HG03342 (cell line): ENCODE results near the gene KLHL26.

ENCODE experiments used
- ATAC-seq: cut with Tn5 transposase; IDR thresholded peaks from one replicate; pipeline ENCODE4 v1.9.1; 2021; ENCODE audit warnings: mild to moderate bottlenecking, moderate library complexity; ENCODE audit not compliant: unreplicated experiment

The KLHL26 gene

GRCh38 chr19:18712981-18713380 is 76.2 kb downstream of the KLHL26 start:
- no peak for ATAC-seq

- ATAC-seq, result no peak
Measured at GRCh38 chr19:18713550-18714117, 76.8 kb downstream of the KLHL26 start.

- no peak for ATAC-seq
Measured at GRCh38 chr19:18715416-18715815, 78.6 kb downstream of the KLHL26 start.

GRCh38 chr19:18716857-18717256 is 80.0 kb downstream of the KLHL26 start:
- ATAC-seq, result no peak

- no peak for ATAC-seq
Measured at GRCh38 chr19:18717601-18718000, 80.8 kb downstream of the KLHL26 start.

GRCh38 chr19:18718015-18718526 is 81.2 kb downstream of the KLHL26 start:
- no peak for ATAC-seq

GRCh38 chr19:18718846-18719458 is 82.1 kb downstream of the KLHL26 start:
- ATAC-seq, result no peak

- ATAC-seq, result no peak
Measured at GRCh38 chr19:18719541-18719940, 82.7 kb downstream of the KLHL26 start.
